C4-2B (cell line): ENCODE measurements around the gene TNFRSF18.

Experiments
- H3K27ac ChIP-seq: fragments of 450-650 bp; 2 replicates; pipeline ENCODE4 v1.5.1; 2017
- CTCF ChIP-seq: fragments of 450-650 bp; conservative IDR thresholded peaks from 2 replicates; pipeline ENCODE4 v1.5.1; 2017; ENCODE audit warnings: mild to moderate bottlenecking
- ZFX ChIP-seq: fragments of 450-650 bp; IDR thresholded peaks from 2 replicates; pipeline ENCODE4 v1.6.1; 2017

TNFRSF18 gene

GRCh38 chr1:1157033-1157365, 49.4 kb downstream of the TNFRSF18 start:
- no peak overlapping the region for H3K27ac ChIP-seq
- TF ChIP-seq ZFX (no peak), CTCF (no peak)

GRCh38 chr1:1156140-1157032, 50.0 kb downstream of the TNFRSF18 start:
- H3K27ac ChIP-seq = no peak overlapping the region
- TF ChIP-seq ZFX = no peak
- no peak for TF ChIP-seq CTCF

GRCh38 chr1:1155258-1155657, 51.1 kb downstream of the TNFRSF18 start:
- TF ChIP-seq CTCF (no peak), ZFX (no peak)
- H3K27ac ChIP-seq = no peak overlapping the region

- peak overlapping the region; percentile 17; the same call in 1 of the 2 replicates for H3K27ac ChIP-seq
- TF ChIP-seq ZFX (no peak), CTCF (no peak)
Observed at GRCh38 chr1:1153874-1154273, 52.5 kb downstream of the TNFRSF18 start.
